ENCODE results near the gene ZNF800.

The ZNF800 gene

DNA sequence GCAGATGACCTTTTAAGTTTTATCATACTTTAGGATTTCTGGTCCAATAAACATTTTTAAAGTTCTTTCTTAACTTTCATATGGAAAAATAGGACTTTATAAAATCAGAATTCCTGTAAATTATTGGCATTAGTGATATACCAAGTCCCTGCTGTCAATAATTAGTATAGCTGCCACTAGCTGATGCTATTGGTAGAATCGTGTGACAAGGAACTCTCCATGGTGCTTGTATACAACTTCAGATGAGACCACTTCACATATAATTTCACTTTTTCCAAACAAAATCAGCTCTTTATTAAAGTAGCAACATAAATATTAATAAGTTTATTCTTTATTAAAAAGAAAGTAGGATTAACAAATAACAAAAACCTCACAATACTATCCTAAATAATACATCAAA lies 49.9 kb downstream of the ZNF800 start:
- no peak for TF ChIP-seq ZFX (IDR thresholded peaks at IDR 0.05)
- TF ChIP-seq, protein P1, sequence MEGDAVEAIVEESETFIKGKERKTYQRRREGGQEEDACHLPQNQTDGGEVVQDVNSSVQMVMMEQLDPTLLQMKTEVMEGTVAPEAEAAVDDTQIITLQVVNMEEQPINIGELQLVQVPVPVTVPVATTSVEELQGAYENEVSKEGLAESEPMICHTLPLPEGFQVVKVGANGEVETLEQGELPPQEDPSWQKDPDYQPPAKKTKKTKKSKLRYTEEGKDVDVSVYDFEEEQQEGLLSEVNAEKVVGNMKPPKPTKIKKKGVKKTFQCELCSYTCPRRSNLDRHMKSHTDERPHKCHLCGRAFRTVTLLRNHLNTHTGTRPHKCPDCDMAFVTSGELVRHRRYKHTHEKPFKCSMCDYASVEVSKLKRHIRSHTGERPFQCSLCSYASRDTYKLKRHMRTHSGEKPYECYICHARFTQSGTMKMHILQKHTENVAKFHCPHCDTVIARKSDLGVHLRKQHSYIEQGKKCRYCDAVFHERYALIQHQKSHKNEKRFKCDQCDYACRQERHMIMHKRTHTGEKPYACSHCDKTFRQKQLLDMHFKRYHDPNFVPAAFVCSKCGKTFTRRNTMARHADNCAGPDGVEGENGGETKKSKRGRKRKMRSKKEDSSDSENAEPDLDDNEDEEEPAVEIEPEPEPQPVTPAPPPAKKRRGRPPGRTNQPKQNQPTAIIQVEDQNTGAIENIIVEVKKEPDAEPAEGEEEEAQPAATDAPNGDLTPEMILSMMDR (conservative IDR thresholded peaks at IDR 0.05) = no peak

DNA sequence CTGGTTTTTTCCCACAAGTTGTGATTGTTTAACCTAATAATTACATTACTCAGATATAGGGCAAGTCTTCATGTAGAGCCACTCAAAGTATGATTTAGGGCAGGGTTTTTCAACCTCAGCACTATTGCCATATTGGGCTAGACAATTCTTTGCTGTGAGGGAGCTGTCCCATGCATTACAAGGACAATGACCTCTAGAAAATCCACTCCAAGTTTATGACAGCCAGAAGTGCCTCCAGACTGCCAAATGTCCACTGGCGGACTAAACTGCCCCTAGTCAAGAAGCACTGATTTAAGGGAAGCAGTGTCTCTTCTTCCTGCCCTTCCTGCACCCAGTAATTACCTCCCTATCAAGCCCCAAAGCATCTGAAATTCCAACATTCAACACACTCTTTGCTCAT lies 54.4 kb downstream of the ZNF800 start:
- no peak overlapping the region for H3K27ac ChIP-seq
- TF ChIP-seq, protein P1 (conservative IDR thresholded peaks at IDR 0.05) = no peak
- TF ChIP-seq ZFX (IDR thresholded peaks at IDR 0.05) = no peak

More for the DNA sequence above, 49.9 kb downstream of the ZNF800 start:
- H3K27ac ChIP-seq = no peak overlapping the region

GRCh38 chr7:127337581-127337980 lies 54.9 kb downstream of the ZNF800 start:
- no peak overlapping the region for H3K27ac ChIP-seq
- TF ChIP-seq, protein P1 (conservative IDR thresholded peaks at IDR 0.05) = no peak
- TF ChIP-seq ZFX (IDR thresholded peaks at IDR 0.05) = no peak

DNA sequence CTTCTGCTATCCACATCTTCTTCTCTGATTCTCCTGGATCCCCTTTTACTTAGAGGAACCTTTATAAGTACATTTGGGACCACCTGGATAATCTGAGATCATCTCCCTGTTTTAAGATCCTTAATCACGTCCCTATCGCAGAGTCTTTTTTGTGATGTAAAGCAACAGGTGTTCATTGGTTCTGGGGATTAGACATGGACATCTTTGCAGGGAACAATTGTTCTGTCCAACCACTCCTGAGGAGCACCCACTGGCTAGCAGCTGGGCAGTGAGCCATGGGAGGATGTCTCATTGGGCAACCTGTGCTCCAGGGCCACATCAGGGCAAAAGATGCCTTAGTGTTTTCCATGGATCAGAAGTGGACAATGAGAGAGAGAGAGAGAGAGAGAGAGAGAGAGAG lies 56.0 kb downstream of the ZNF800 start:
- TF ChIP-seq, protein P1 (conservative IDR thresholded peaks at IDR 0.05) = no peak
- TF ChIP-seq ZFX (IDR thresholded peaks at IDR 0.05) = no peak
- H3K27ac ChIP-seq = no peak overlapping the region

DNA sequence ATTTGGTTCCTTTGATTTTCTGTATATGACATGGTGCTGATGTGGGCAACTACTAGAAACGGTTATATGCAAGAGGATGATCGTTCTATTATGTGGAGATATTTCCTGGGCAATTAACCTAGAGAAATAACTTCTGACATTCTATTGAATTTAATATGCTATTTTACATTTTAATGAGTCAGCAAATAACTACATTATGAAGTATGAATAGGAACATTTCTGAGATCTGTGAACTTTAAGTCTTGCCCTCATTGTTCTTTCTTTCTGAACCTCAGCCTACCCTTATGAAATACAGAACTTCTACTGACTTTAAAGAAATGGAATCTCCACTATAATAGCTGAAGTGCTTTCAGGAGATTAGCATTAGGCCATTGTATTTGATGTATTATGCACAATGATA lies 59.6 kb downstream of the ZNF800 start:
- no peak for TF ChIP-seq ZFX (IDR thresholded peaks at IDR 0.05)
- TF ChIP-seq, protein P1 (conservative IDR thresholded peaks at IDR 0.05) = no peak
- H3K27ac ChIP-seq = no peak overlapping the region

DNA sequence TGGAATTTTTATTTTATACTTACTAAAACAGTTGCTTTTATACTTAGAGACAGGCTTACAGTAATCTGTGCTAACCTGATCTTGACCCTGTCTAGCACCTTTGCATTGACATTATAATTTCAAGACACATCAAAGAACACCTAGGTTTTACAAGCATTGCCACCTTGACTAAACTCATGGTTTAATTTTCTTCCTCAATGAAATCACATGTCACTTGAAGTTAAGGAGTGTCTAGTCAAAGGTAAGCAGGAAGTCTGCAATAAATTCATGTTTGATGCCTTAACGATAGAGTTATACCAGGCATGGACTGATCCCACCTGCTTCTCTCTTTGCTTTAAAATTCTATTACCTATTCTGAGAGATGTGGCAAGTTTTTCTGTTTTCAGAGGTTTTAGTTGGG lies 62.4 kb downstream of the ZNF800 start:
- no peak for TF ChIP-seq ZFX (IDR thresholded peaks at IDR 0.05)
- TF ChIP-seq, protein P1 (conservative IDR thresholded peaks at IDR 0.05) = no peak

GRCh38 chr7:127322832-127323493 lies 69.5 kb downstream of the ZNF800 start:
- no peak overlapping the region for H3K27ac ChIP-seq
- no peak for TF ChIP-seq ZFX (IDR thresholded peaks at IDR 0.05)
- TF ChIP-seq, protein P1 (conservative IDR thresholded peaks at IDR 0.05) = no peak

More for the DNA sequence above, 62.4 kb downstream of the ZNF800 start:
- H3K27ac ChIP-seq = no peak overlapping the region

Measured in C4-2B (cell line).